H9 (cell line): ENCODE results near the gene ADAM33. TPM values are rescaled to one million over a fixed set of nuclear protein-coding genes. Genes with fewer than 3 reads are reported as not detected.

Source experiments
- DNase-seq: peaks from one replicate; pipeline ENCODE4 v3.0.0-alpha.2; 2017
- H2AFZ ChIP-seq: one replicate; pipeline ENCODE4 v1.6.1; 2013; ENCODE audit warnings: mild to moderate bottlenecking, low read length, control low read depth, moderate library complexity
- H2AK5ac ChIP-seq: 2 replicates; pipeline ENCODE4 v1.6.1; 2013; ENCODE audit warnings: low read length, control low read depth, mixed read lengths; ENCODE audit not compliant: insufficient read length
- H2BK120ac ChIP-seq: one replicate; pipeline ENCODE4 v1.6.1; 2013; ENCODE audit warnings: low read depth, mild to moderate bottlenecking, low read length, control low read depth, inconsistent platforms; ENCODE audit not compliant: poor library complexity, severe bottlenecking
- H2BK12ac ChIP-seq: 2 replicates; pipeline ENCODE4 v1.6.1; 2013; ENCODE audit warnings: low read length, control low read depth, mixed read lengths, low read depth; ENCODE audit not compliant: insufficient read length
- H2BK15ac ChIP-seq: 2 replicates; pipeline ENCODE4 v1.6.1; 2013; ENCODE audit warnings: low read depth, low read length, control low read depth
- H2BK20ac ChIP-seq: one replicate; pipeline ENCODE4 v1.6.1; 2013; ENCODE audit warnings: low read depth, mild to moderate bottlenecking, low read length, control low read depth, inconsistent platforms; ENCODE audit not compliant: poor library complexity, severe bottlenecking
- H2BK5ac ChIP-seq: 2 replicates; pipeline ENCODE4 v1.6.1; 2013; ENCODE audit warnings: low read length, control low read depth, mixed read lengths; ENCODE audit not compliant: insufficient read length
- H3K14ac ChIP-seq: 2 replicates; pipeline ENCODE4 v1.6.1; 2013; ENCODE audit warnings: low read length, control low read depth; ENCODE audit not compliant: insufficient read depth
- H3K18ac ChIP-seq: 2 replicates; pipeline ENCODE4 v1.6.1; 2013; ENCODE audit warnings: low read depth, mild to moderate bottlenecking, mixed read lengths, low read length, control low read depth; ENCODE audit not compliant: insufficient read length
- H3K23ac ChIP-seq: 2 replicates; pipeline ENCODE4 v1.6.1; 2013; ENCODE audit warnings: low read length, control low read depth, mixed read lengths, low read depth; ENCODE audit not compliant: insufficient read length
- H3K23me2 ChIP-seq: 2 replicates; pipeline ENCODE4 v1.6.1; 2013; ENCODE audit warnings: low read depth, mild to moderate bottlenecking, mixed read lengths, low read length, control low read depth; ENCODE audit not compliant: insufficient read length, poor library complexity, severe bottlenecking
- H3K27ac ChIP-seq: 2 replicates; pipeline ENCODE4 v1.5.1; 2013; ENCODE audit warnings: low read length, control low read depth, mixed read lengths, low read depth; ENCODE audit not compliant: insufficient read length
- H3K27me3 ChIP-seq: 2 replicates; pipeline ENCODE4 v1.6.1; 2013; ENCODE audit warnings: low read length, control low read depth, inconsistent platforms; ENCODE audit not compliant: insufficient read depth
- H3K4ac ChIP-seq: 2 replicates; pipeline ENCODE4 v1.6.1; 2013; ENCODE audit warnings: low read depth, mild to moderate bottlenecking, control low read depth, inconsistent platforms, low read length, moderate library complexity
- H3K4me1 ChIP-seq: 2 replicates; pipeline ENCODE4 v1.6.1; 2013; ENCODE audit warnings: low read length, control low read depth, inconsistent platforms; ENCODE audit not compliant: insufficient read depth
- H3K4me2 ChIP-seq: 2 replicates; pipeline ENCODE4 v1.6.1; 2013; ENCODE audit warnings: low read length, control low read depth, mixed read lengths; ENCODE audit not compliant: insufficient read length, insufficient read depth
- H3K56ac ChIP-seq: 2 replicates; pipeline ENCODE4 v1.6.1; 2013; ENCODE audit warnings: low read depth, mild to moderate bottlenecking, mixed read lengths, low read length, control low read depth; ENCODE audit not compliant: insufficient read length
- H3K79me1 ChIP-seq: 2 replicates; pipeline ENCODE4 v1.6.1; 2013; ENCODE audit warnings: low read depth, mild to moderate bottlenecking, moderate library complexity, low read length, control low read depth, inconsistent platforms; ENCODE audit not compliant: insufficient read depth, poor library complexity, severe bottlenecking
- H3K79me2 ChIP-seq: 2 replicates; pipeline ENCODE4 v1.6.1; 2013; ENCODE audit warnings: low read length, control low read depth, inconsistent platforms; ENCODE audit not compliant: insufficient read depth
- H3K9ac ChIP-seq: 2 replicates; pipeline ENCODE4 v1.6.1; 2013; ENCODE audit warnings: low read length, control low read depth, mixed read lengths; ENCODE audit not compliant: insufficient read length; ENCODE audit errors: extremely low read depth
- H3K9me3 ChIP-seq: one replicate; pipeline ENCODE4 v1.6.1; 2013; ENCODE audit warnings: low read depth, low read length, inconsistent platforms; ENCODE audit not compliant: control insufficient read depth
- H3T11ph ChIP-seq: one replicate; pipeline ENCODE4 v1.6.1; 2013; ENCODE audit warnings: mild to moderate bottlenecking, low read length, control low read depth, inconsistent platforms
- H4K20me1 ChIP-seq: one replicate; pipeline ENCODE4 v1.6.1; 2013; ENCODE audit not compliant: control insufficient read depth, insufficient read length, insufficient read depth
- H4K5ac ChIP-seq: 2 replicates; pipeline ENCODE4 v1.6.1; 2013; ENCODE audit warnings: low read depth, mild to moderate bottlenecking, mixed read lengths, low read length, control low read depth; ENCODE audit not compliant: insufficient read length
- H4K8ac ChIP-seq: replicated peaks from 2 replicates; pipeline ENCODE4 v1.6.1; 2013; ENCODE audit warnings: low read length, control low read depth, mixed read lengths, low read depth; ENCODE audit not compliant: insufficient read length
- H4K91ac ChIP-seq: 2 replicates; pipeline ENCODE4 v1.6.1; 2013; ENCODE audit warnings: low read depth, mild to moderate bottlenecking, moderate library complexity, mixed read lengths, low read length, control low read depth; ENCODE audit not compliant: insufficient read length
- H3K27ac Mint-ChIP-seq, 3 experiments: 2 replicates in 2 of 3; 3 replicates in 1 of 3; pipeline ENCODE4 v1.8.0; 2020 to 2021; ENCODE audit warnings: mixed read lengths in 3 of 3, mild to moderate bottlenecking in 1 of 3, moderate library complexity in 1 of 3
- H3K27me3 Mint-ChIP-seq: 2 replicates; pipeline ENCODE4 v1.8.0; 2021; ENCODE audit warnings: low read depth, mild to moderate bottlenecking, moderate library complexity, mixed read lengths
- H3K36me3 Mint-ChIP-seq, 3 experiments: 2 replicates in 2 of 3; 3 replicates in 1 of 3; pipeline ENCODE4 v1.8.0; 2020 to 2021; ENCODE audit warnings: low read depth in 3 of 3, mixed read lengths in 3 of 3; ENCODE audit not compliant: insufficient read depth in 1 of 3
- H3K4me1 Mint-ChIP-seq, 2 experiments: 2 replicates each; pipeline ENCODE4 v1.8.0; 2020; ENCODE audit warnings: mixed read lengths in 2 of 2
- H3K4me3 Mint-ChIP-seq, 2 experiments: 2 replicates in 1 of 2; 3 replicates in 1 of 2; pipeline ENCODE4 v1.8.0; 2020 to 2021; ENCODE audit warnings: mild to moderate bottlenecking in 2 of 2, mixed read lengths in 2 of 2, moderate library complexity in 1 of 2
- H3K9me3 Mint-ChIP-seq, 2 experiments: 2 replicates in 1 of 2; 3 replicates in 1 of 2; pipeline ENCODE4 v1.8.0; 2020; ENCODE audit warnings: mild to moderate bottlenecking in 2 of 2, mixed read lengths in 2 of 2, moderate library complexity in 1 of 2
- CTCF ChIP-seq: fragments of 200-600 bp; sonication (generic); conservative IDR thresholded peaks from 3 replicates; pipeline ENCODE4 v1.8.0; 2021; ENCODE audit warnings: antibody characterized with exemption, mild to moderate bottlenecking
- WGBS: extraction: QIAGEN DNeasy Blood & Tissue Kit; methylation state at CpG from one replicate; pipeline ENCODE4 v1.1.7; 2013; ENCODE audit warnings: missing lambda C conversion rate, low lambda C conversion rate, mixed read lengths; ENCODE audit not compliant: insufficient read length; ENCODE audit errors: extremely low coverage; 5-methylcytosine and 5-hydroxymethylcytosine counted together
- total RNA-seq: library from RNA; stranded (reverse); gene quantifications from 2 replicates; pipeline ENCODE4 v1.2.1, GENCODE V29; 2021

ADAM33 gene
- total RNA-seq, 1 experiment from 2014 or later = 4.0 TPM

GRCh38 chr20:3690413-3690812, 8.6 kb upstream of the ADAM33 start:
- Histone ChIP-seq H3K4ac (no peak overlapping the region), H2BK5ac (no peak overlapping the region), H4K5ac (no peak overlapping the region), H2BK20ac (no peak overlapping the region), H3K56ac (no peak overlapping the region), H3K79me1 (no peaks in the 10 kb centered on the region), H4K91ac (no peak overlapping the region), H2BK15ac (no peak overlapping the region), H3K4me2 (no peak overlapping the region), H2AK5ac (no peak overlapping the region), H2BK120ac (no peak overlapping the region), H3T11ph (no peak overlapping the region), H4K8ac (no peak overlapping the region), H3K18ac (no peak overlapping the region), H3K23me2 (no peaks in the 10 kb centered on the region), H3K23ac (no peak overlapping the region), H2AFZ (no peak overlapping the region), H3K9ac (no peak overlapping the region), H4K20me1 (no peaks in the 10 kb centered on the region), H2BK12ac (no peak overlapping the region), H3K27ac (no peak overlapping the region), H3K14ac (no peak overlapping the region), H3K9me3 (no peaks in the 10 kb centered on the region), H3K4me1 (peaks cover under 1% of the 10 kb centered on the region; the same call in 1 of the 2 replicates), H3K27me3 (no peaks in the 10 kb centered on the region), H3K79me2 (no peaks in the 10 kb centered on the region)
- Mint-ChIP-seq H3K27ac (no peak overlapping the region), H3K36me3 (no peaks in the 10 kb centered on the region), H3K4me3 (no peak overlapping the region), H3K9me3 (no peaks in the 10 kb centered on the region), H3K4me1 (peaks cover 2 to 8% of the 10 kb centered on the region in 2 experiments; a peak in 3 of 4 replicates), H3K27me3 (peaks cover 16% of the 10 kb centered on the region)
- DNase-seq = no peak
- TF ChIP-seq CTCF = no peak
- no CpG with 5 or more reads among the region's 3 CpGs for WGBS
